Prostate gland (tissue), 2 donors: ENCODE results near the gene PHF10.

Experiments
- POLR2A ChIP-seq: fragments of 450-650 bp; IDR thresholded peaks from one replicate; pipeline ENCODE4 v1.6.1; 2016; ENCODE audit warnings: antibody characterized with exemption, mild to moderate bottlenecking
- TF ChIP-seq, protein P1 (sequence below), 4 experiments: fragments of 200-600 bp in 2 of 4; fragments of 450-650 bp in 2 of 4; sonication (generic) in 2 of 4; IDR thresholded peaks; 1 replicate in 3 of 4; 2 replicates in 1 of 4; pipeline ENCODE4 v1.5.1; 2016 to 2019; ENCODE audit warnings: antibody characterized with exemption in 4 of 4, mild to moderate bottlenecking in 2 of 4, moderate library complexity in 2 of 4

DNA sequence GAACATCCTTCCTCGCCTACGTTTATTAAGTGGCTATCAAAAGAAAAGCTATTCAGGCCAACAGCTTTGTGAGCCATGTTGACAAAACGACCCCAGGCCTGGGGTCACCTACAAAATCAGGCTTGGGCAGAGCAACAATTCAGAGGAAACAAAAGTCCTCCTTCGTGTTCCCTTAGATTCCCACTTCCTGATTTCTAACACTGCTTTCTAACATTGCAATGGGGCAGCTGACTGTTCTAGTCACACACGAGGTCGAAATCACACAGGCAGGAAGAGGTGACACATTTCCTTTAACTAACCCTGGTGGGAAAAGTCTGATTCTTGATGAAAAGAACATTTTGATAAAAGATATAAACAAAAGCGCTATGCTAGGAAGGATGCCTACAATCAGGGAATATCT is 54.4 kb downstream of the PHF10 start:
- TF ChIP-seq, protein P1, sequence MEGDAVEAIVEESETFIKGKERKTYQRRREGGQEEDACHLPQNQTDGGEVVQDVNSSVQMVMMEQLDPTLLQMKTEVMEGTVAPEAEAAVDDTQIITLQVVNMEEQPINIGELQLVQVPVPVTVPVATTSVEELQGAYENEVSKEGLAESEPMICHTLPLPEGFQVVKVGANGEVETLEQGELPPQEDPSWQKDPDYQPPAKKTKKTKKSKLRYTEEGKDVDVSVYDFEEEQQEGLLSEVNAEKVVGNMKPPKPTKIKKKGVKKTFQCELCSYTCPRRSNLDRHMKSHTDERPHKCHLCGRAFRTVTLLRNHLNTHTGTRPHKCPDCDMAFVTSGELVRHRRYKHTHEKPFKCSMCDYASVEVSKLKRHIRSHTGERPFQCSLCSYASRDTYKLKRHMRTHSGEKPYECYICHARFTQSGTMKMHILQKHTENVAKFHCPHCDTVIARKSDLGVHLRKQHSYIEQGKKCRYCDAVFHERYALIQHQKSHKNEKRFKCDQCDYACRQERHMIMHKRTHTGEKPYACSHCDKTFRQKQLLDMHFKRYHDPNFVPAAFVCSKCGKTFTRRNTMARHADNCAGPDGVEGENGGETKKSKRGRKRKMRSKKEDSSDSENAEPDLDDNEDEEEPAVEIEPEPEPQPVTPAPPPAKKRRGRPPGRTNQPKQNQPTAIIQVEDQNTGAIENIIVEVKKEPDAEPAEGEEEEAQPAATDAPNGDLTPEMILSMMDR (IDR thresholded peaks at IDR 0.05), result no peak
- no peak for TF ChIP-seq POLR2A
